GM21786 (cell line): ENCODE measurements around the gene HLA-G.

ENCODE experiments used
- ATAC-seq: cut with Tn5 transposase; IDR thresholded peaks from one replicate; pipeline ENCODE4 v1.9.1; 2021; ENCODE audit not compliant: unreplicated experiment

HLA-G gene

GRCh38 chr6:29816030-29816429 is 11.6 kb upstream of the HLA-G start:
- no peak for ATAC-seq

GRCh38 chr6:29818892-29819291 is 8.7 kb upstream of the HLA-G start:
- ATAC-seq: no peak

GRCh38 chr6:29824144-29824543 is 3.5 kb upstream of the HLA-G start:
- no peak for ATAC-seq

- no peak for ATAC-seq
Measured at GRCh38 chr6:29825848-29826247, 1.8 kb upstream of the HLA-G start.

- no peak for ATAC-seq
Measured at GRCh38 chr6:29826271-29826670, 1.4 kb upstream of the HLA-G start.

- no peak for ATAC-seq
Measured at GRCh38 chr6:29828471-29828797, 809 bp downstream of the HLA-G start.

GRCh38 chr6:29829766-29830165 is 2.1 kb downstream of the HLA-G start:
- no peak for ATAC-seq

GRCh38 chr6:29830409-29830808 is 2.8 kb downstream of the HLA-G start:
- ATAC-seq: no peak

- ATAC-seq: no peak
Measured at GRCh38 chr6:29831776-29832175, 4.2 kb downstream of the HLA-G start.

GRCh38 chr6:29834564-29835436 is 7.2 kb downstream of the HLA-G start:
- ATAC-seq: no peak

- no peak for ATAC-seq
Measured at GRCh38 chr6:29839917-29840316, 12.3 kb downstream of the HLA-G start.

GRCh38 chr6:29841030-29841429 is 13.4 kb downstream of the HLA-G start:
- no peak for ATAC-seq

GRCh38 chr6:29845405-29846006 is 17.9 kb downstream of the HLA-G start:
- ATAC-seq: no peak

GRCh38 chr6:29847871-29848630 is 20.4 kb downstream of the HLA-G start:
- ATAC-seq: no peak

- no peak for ATAC-seq
Measured at GRCh38 chr6:29850011-29850553, 22.5 kb downstream of the HLA-G start.

- ATAC-seq: no peak
Measured at GRCh38 chr6:29851190-29851589, 23.6 kb downstream of the HLA-G start.

- no peak for ATAC-seq
Measured at GRCh38 chr6:29853245-29853644, 25.6 kb downstream of the HLA-G start.

- ATAC-seq: no peak
Measured at GRCh38 chr6:29858006-29858405, 30.4 kb downstream of the HLA-G start.

GRCh38 chr6:29861521-29862255 is 34.1 kb downstream of the HLA-G start:
- no peak for ATAC-seq

- no peak for ATAC-seq
Measured at GRCh38 chr6:29864037-29864810, 36.6 kb downstream of the HLA-G start.
